GM12801 (cell line): ENCODE data around the gene MYBPHL.

Experiments used
- TF ChIP-seq, protein P1 (sequence below): IDR thresholded peaks from one replicate; pipeline ENCODE4 v1.5.1; 2011; ENCODE audit warnings: control low read depth; ENCODE audit not compliant: insufficient read length; ENCODE audit errors: extremely low read depth

MYBPHL gene

DNA sequence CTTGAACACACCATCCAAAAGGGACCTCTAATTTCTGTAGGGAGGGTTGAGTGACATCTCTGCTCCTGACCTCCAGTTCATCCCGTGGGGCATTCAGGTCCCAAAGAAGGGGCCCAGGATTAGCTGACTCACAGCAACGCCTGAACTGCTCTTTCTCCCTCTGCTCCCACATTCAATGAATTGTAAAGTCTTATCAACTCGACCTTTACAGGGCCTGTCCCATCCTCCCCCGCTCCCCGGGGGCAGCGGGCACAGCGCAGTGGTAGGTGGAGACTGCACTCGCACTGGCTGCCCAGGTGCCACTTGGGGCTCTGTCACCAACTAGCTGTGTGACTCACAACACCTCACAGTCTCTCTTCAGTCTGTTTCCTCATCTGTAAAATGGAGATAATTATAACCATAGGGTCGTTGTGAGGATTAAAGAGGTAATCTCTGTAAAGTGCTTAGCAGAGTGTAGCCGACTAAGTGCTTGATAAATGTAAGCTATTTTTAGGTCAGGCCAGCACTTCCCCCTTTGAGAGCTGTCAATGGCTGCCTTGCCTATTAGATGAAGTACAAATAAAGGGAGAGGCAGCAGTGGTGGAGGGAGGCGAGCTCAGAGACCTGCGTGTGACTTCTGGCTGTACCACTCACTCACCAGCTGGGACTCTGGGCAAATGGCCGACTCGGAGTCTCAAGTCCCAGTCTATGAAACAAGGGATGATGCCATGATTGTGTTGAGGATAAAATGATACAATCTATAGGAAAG, 637 bp upstream of the MYBPHL start:
- TF ChIP-seq, protein P1, sequence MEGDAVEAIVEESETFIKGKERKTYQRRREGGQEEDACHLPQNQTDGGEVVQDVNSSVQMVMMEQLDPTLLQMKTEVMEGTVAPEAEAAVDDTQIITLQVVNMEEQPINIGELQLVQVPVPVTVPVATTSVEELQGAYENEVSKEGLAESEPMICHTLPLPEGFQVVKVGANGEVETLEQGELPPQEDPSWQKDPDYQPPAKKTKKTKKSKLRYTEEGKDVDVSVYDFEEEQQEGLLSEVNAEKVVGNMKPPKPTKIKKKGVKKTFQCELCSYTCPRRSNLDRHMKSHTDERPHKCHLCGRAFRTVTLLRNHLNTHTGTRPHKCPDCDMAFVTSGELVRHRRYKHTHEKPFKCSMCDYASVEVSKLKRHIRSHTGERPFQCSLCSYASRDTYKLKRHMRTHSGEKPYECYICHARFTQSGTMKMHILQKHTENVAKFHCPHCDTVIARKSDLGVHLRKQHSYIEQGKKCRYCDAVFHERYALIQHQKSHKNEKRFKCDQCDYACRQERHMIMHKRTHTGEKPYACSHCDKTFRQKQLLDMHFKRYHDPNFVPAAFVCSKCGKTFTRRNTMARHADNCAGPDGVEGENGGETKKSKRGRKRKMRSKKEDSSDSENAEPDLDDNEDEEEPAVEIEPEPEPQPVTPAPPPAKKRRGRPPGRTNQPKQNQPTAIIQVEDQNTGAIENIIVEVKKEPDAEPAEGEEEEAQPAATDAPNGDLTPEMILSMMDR, result no peak

DNA sequence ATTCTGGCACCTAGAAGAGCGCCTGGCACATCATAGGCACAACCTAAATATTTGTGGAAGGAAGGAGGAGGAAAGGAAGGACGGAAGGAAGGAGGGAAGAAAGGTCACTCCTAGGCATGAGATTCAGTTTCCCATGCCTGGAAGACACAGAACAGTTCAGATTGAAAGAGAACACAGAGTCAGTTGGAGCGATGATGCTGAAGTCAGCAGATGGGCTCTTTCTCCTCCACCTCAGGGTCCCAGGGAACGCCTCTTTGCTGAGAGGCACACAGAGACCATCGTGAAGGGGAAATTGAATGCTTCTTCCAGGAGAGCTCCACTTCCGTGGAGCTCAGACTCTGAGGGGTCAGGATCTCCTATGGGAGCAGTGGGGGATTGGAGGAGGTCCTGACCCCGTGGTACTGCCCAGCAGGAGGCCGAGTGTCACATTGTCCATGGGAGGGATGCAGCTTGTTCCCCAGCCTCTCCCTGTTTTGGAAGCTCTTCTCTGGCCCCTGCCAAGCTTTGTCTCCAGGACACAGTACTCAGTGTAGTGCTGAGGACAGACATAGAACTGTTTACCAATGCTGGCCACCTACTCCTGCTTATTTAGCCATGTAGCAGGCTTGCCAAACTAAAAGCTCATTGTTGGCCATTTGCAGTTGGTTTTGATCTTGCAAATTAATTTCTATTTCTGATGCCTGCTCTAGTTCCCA, 2.4 kb downstream of the MYBPHL start:
- TF ChIP-seq, protein P1, result no peak

DNA sequence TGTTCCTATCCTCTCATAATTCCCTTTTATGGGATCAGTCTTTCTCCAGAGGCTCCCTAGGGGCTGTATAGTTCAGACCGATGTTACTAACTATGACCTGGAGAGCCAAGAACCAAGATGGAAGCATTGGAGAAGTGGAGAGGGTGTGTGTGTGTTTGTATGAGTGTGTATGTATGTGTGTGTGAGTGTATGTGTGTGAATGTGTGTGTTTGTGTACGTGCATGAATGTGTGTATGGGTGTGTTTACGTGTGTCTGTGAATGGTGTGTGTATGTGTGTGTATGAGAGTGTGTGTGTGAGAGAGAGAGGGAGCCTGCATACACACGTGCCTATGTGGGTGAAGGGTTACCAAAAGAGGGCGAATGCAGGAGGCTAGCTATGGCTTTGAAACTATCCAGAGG, 4.9 kb downstream of the MYBPHL start:
- TF ChIP-seq, protein P1, result no peak

DNA sequence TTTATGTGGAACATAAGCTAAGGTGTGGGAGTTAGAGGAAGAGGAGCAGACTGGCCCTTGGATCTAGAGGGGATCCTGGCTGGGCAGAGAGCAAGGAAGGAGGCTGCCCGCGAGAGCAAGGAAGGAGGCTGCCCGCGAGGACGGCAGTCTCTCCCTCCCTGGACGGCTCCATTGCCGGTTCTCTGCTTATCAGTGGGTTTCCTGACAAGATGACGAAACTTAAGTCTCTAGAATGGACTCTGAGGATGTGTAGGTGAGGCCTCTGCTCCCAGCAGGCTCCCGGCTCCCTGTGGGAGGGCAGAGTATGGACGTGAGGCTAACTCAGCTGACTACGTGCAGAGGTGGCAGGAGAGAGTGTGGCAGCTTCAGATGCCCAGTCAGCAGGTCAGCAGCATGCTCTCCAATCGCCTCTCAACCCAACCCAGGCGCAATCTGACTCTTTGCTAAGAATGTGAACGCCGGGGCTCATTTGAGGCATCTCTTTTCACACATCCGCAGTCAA, 6.1 kb downstream of the MYBPHL start:
- TF ChIP-seq, protein P1, result no peak

DNA sequence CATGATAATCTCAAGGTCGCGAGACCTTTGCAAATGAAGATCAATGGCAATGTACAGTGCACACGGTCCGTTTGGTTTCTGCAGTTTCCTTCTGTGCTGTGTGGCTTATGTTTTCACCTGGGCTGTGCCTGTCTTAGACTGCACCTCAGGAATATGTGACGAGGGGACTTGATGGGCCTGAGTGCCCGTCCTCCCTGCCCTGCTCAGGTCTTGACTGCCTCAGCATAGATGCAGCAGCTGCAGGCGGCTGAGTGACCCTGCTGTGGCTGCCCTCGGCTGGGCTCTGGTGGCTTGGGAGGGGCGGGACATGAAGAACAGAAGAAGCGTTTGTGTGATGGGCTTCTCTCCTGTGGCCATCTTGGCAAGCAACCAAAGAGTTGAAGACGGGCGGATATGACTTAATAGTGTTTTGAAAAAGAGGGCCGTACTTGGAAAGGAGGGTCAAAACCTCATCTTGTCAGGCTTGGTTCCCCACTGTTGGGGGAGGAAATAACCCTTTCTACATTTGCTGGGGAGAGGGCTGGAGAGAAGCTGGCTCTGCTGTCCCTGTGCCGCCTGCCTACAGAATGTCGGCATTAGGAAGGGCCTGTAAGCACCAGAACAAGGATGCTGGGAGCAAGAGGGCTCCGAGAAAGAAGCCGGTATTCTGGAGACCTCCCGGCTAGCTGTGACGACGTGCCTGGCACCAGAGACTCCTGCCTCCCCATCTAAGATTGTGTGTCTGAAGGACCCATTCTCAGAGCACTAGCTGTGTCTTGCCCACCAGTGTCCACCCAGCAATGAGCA, 7.1 kb downstream of the MYBPHL start:
- TF ChIP-seq, protein P1, result no peak

DNA sequence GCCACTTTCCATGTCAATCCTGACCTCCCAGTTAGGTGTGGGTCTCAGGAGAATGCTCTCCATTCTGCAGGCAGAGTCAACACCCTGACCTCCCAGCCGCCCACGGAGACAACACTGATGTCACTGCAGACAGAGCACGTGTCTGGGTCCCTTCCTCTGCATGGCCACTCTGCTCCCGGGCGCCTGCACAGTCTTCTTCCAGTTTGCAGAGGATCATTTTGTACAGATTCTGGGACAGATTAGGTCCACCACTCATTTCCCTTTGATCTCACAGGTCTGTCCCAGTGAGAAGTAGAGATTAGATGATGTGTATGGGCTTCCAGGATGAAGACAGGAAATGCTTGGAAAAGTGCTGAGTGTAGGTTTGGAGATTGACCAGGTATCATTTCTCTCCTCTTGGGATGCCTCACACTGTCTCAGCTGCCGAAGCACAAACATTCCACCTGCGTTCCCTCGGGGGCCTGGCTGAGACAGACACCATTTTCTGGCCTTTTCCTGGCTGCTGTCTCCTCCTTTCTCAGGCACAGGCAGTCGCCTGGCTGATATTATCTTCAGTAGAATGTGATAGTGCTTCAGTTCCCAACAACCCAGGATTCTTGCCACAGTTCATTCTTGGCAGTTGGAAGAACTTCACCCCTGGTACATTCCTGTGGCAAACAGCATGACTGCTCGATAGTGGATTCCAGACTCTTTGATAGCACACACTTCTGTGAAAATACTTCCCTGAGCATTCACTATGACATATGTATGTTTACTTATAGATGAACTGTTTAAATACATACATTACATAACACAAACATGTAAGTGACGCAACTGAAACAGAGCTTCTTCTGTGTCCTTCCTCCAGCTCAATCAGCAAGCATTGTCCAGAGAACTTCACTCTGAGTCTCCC, 7.9 kb downstream of the MYBPHL start:
- TF ChIP-seq, protein P1, result no peak

DNA sequence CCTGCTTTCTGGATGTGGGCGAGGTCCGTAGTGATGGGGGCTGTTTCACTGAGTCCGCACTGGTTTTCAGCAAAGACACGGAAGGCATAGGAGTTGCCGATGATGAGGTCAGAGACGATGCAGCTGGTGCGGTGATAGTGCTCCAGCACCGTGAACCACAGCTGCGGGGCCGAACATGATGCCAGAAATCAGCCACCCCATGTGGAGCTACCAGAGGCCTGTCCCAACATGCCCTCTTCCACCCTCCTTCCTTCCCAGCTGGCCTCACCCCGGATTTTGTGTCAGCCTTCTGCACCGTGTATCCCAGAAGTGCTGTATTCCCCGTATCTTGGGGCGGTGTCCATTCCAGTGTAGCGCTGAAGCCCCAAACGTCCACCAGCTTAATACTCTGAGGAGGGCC, 10.0 kb downstream of the MYBPHL start:
- TF ChIP-seq, protein P1, result no peak
